Motor neuron (in vitro differentiated cells): ENCODE measurements around the gene AOPEP. TPM values are rescaled to one million over a fixed set of nuclear protein-coding genes. Genes with fewer than 3 reads are reported as not detected.
A peak's percentile ranks its signal among the peaks of the same experiment; 100 is the strongest.

Experiments
- ATAC-seq, 8 experiments: fragments of 200-7000 bp; cut with Tn5 transposase; replicated peaks in 6 of 8; 2 replicates each; pipeline ENCODE4 v1.8.0; 2021; ENCODE audit warnings: mild to moderate bottlenecking in 8 of 8, moderate library complexity in 8 of 8
- H3K27ac ChIP-seq, 2 donors: fragments of 250-450 bp; sonication (Bioruptor Pico); 2 replicates each; pipeline ENCODE4 v1.9.0; 2021; ENCODE audit warnings: antibody characterized with exemption in 2 of 2, mild to moderate bottlenecking in 2 of 2, moderate library complexity in 1 of 2
- H3K4me1 ChIP-seq, 2 donors: fragments of 250-450 bp; sonication (Bioruptor Pico); replicated peaks in 1 of 2; 2 replicates each; pipeline ENCODE4 v1.6.1; 2021; ENCODE audit warnings: antibody characterized with exemption in 2 of 2, mild to moderate bottlenecking in 2 of 2, moderate library complexity in 1 of 2
- H3K4me3 ChIP-seq, 5 donors: fragments of 250-450 bp; sonication (Bioruptor Pico); 2 replicates each; pipeline ENCODE4 v1.9.0; 2021; ENCODE audit warnings: antibody characterized with exemption in 5 of 5, mild to moderate bottlenecking in 5 of 5, moderate library complexity in 4 of 5
- WGBS, 10 experiments: fragments of 450-650 bp; shearing (Covaris generic); methylation state at CpG; one replicate each; pipeline ENCODE4 v1.0.0; 2022; 5-methylcytosine and 5-hydroxymethylcytosine counted together
- in situ Hi-C, 9 experiments: fragments of 400-800 bp; cut with MboI; loops; one replicate each; pipeline ENCODE4 v1.15.0; 2021; ENCODE audit warnings: low sequenced_read_pairs in 9 of 9, low pct_unique_long_range_greater_than_20kb in 2 of 9; ENCODE audit not compliant: unreplicated experiment in 9 of 9
- total RNA-seq, 8 experiments: library from RNA; unstranded; fragments of 300-600 nt; gene quantifications; 2 replicates each; pipeline versions ENCODE4 v1.2.3 to v1.2.4, GENCODE V29; 2022

The AOPEP gene, protein sequence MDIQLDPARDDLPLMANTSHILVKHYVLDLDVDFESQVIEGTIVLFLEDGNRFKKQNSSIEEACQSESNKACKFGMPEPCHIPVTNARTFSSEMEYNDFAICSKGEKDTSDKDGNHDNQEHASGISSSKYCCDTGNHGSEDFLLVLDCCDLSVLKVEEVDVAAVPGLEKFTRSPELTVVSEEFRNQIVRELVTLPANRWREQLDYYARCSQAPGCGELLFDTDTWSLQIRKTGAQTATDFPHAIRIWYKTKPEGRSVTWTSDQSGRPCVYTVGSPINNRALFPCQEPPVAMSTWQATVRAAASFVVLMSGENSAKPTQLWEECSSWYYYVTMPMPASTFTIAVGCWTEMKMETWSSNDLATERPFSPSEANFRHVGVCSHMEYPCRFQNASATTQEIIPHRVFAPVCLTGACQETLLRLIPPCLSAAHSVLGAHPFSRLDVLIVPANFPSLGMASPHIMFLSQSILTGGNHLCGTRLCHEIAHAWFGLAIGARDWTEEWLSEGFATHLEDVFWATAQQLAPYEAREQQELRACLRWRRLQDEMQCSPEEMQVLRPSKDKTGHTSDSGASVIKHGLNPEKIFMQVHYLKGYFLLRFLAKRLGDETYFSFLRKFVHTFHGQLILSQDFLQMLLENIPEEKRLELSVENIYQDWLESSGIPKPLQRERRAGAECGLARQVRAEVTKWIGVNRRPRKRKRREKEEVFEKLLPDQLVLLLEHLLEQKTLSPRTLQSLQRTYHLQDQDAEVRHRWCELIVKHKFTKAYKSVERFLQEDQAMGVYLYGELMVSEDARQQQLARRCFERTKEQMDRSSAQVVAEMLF
- total RNA-seq = 100 to 1,000 TPM in 1 of 8 experiments, 10 to 100 TPM in 4, 1 to 10 TPM in 3; 8.0 to 152 (median 16.8) TPM

DNA sequence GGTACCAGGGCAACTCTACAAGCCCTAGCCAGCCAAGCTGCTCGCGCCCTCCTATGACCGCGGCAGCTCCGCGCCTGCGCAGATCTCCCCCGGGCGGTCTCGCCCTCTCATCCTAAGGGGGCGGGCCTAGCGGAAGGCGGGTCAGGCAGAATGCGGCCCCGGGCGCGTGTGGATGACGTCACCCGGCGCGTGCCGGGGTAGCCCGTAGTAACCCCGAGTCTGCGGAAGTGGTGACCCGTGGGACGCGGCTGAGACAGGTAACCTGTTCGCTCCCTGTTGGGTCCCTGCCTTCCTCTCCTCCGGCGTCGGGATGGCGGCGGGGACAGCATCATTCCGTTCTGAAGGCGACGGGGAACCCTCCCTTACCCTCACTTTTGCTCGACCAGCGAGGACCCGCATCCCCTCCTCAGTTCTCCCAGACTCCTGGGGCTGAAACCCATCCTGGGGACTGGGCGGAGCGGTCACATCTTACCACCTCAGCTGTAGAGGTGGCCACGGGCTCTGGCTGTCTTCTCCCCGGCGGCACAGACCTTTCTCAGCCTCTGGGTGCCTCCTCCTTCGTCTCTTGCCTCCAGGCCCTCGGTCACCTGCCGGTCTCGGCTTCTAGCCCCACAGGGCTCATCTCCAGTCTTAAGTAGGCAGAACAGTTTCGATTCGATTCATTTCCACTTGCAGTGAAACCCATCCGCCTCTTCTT lies at the start of gene AOPEP:
Gene AOPEP (plus strand): TSS at position 205 of the 697 bp plus-strand sequence. CDS start 33,085 bp downstream, outside the sequence.
- 0 to 2% (median 0%) methylated on average over 1 to 24 of the region's 52 CpGs; no CpG with 5 or more reads in 2 of the 10 experiments for WGBS, 10 experiments
- in situ Hi-C loops = no loop called here
- peak; percentile 94 to 99 (median 98) for ATAC-seq

DNA sequence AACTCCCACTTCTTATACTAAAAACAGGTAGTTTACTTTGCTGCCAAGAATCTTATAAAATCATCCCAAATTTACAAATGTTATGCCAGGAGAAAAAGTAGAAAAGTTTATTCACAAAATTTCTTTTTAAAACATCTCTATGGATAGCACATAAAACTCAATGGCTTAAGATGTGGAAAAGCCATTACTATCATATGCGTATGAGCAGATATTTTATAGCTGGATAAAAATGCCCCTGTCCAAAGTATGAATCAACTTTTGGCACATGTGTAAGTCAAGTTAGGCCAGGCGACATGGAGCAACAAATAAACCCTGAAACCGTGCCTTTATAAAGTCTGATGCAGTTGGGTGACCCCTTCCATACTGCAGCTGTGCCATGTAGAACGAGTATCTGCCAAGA lies 48.6 kb upstream of the AOPEP start:
- peaks cover 0 to 8% of the 10 kb centered on the region in 2 donors for H3K4me1 ChIP-seq
- in situ Hi-C loops = loop anchor here in 3 of 9 experiments (10.0 to 25.0 kb wide), 3 partner anchors 447 to 1634 kb away; partner anchors contain the start of gene HSD17B3 (in 1 of the 3)
- WGBS, 10 experiments = 50 to 100% (median 84%) methylated on average over 1 to 4 of the region's 4 CpGs; no CpG with 5 or more reads in 2 of the 10 experiments
- no peak for ATAC-seq
- no peak overlapping the region for H3K4me3 ChIP-seq
- H3K27ac ChIP-seq = no peak overlapping the region

More for the DNA sequence above, at the start of gene AOPEP:
- H3K4me1 ChIP-seq = peaks cover 0 to 6% of the 10 kb centered on the region in 2 donors
- H3K4me3 ChIP-seq = peak within 1 kb of the TSS; percentile 49 to 89 (median 77)
- H3K27ac ChIP-seq = peak within 1 kb of the TSS; percentile 54 to 76

DNA sequence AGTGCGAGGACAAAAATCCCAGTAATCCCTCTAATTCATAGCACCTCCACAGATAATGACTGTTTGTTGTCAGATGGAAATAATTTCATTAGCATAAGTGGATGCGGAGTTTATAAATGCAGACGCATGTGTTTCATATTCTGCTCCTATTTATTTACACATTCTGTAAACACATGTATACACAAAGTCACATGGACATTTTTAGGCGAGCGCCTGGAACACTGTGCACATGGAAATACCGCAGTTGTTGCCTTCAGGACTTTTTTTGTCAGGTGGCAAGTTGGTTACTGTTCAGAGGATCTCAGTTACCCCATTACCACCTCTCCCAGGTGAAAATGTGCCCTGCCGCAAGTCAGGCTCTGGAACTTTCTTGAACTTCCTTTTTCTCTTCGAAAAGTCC lies 46.9 kb upstream of the AOPEP start:
- WGBS, 10 experiments = 14 to 94% (median 89%) methylated on average over 1 to 8 of the region's 8 CpGs
- Histone ChIP-seq H3K4me3 (no peak overlapping the region), H3K27ac (no peak overlapping the region), H3K4me1 (no peaks in the 10 kb centered on the region)
- in situ Hi-C loops = loop anchor here in 3 of 9 experiments (10.0 to 25.0 kb wide), 3 partner anchors 445 to 1633 kb away; partner anchors contain the start of gene HSD17B3 (in 1 of the 3)
- ATAC-seq = peak in 2 of 8 experiments; percentile 28 to 51

DNA sequence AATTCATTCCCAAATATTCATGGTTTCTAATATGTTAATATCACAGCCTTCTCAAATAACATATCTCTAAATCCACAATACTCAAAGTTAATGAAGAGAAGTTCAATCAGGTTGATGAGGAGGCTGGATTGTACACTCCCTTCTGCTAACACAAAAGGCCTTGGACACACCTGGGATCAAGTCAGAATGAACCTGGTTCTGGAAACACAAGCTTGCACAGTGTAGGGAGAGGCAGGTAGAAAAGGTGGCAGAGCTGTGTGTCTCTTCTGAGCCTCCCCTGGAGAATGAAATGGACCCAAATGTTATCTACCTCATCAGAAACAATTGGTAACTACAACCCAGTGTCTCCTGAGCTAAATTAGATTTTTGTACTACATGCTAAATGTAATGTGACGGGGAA lies 46.5 kb upstream of the AOPEP start:
- Histone ChIP-seq H3K27ac (no peak overlapping the region), H3K4me1 (no peaks in the 10 kb centered on the region), H3K4me3 (no peak overlapping the region)
- 67 to 100% (median 100%) methylated on average over 1 of the region's 1 CpG; no CpG with 5 or more reads in 4 of the 10 experiments for WGBS, 10 experiments
- in situ Hi-C loops = loop anchor here in 4 of 9 experiments (10.0 to 25.0 kb wide), 4 partner anchors 445 to 1632 kb away; partner anchors contain the start of gene HSD17B3 (in 1 of the 4)
- ATAC-seq = no peak

DNA sequence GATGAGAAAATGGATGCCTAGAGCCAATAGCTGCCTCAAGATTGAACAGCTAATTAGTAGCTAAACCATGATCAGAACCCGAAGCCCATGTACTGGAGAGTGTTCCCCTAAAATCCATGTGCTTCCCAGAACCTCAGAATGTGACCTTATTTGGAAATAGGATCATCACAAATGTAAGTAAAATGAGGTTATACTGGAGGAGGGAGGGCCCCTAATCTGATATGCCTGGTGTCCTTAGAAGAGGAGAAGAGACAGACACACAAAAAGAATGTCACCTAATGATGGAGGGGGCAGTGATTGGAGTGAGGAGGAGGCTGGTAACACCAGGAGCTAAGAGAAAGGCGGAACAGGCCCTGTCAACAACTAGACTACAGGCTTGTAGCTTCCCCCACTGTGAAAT lies 45.9 kb upstream of the AOPEP start:
- no peak overlapping the region for H3K4me3 ChIP-seq
- no peak for ATAC-seq
- WGBS, 10 experiments = 0 to 100% (median 29%) methylated on average over 1 to 2 of the region's 2 CpGs; no CpG with 5 or more reads in 3 of the 10 experiments
- no peak overlapping the region for H3K27ac ChIP-seq
- in situ Hi-C loops = loop anchor here in 4 of 9 experiments (10.0 to 25.0 kb wide), 4 partner anchors 444 to 1632 kb away; partner anchors contain the start of gene HSD17B3 (in 1 of the 4)
- no peaks in the 10 kb centered on the region for H3K4me1 ChIP-seq

DNA sequence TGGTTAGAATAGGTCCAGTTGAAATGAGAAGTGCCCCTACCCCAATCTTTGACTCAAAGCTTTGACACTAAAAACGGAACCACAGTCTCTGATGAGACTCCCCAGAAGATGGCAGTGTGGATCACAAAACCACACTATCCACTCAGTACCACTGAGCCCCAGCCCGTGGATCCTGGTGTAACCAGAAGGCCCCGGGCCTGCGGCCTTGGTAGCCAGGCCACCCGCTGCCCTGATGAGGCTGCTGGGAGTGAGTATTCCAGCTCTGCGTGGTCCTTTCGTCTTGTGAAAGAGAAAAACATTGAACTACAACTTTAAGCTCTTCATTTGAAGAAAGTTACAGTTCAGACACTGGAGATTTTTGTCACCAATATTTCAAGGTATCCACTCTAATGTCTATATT lies 45.0 kb upstream of the AOPEP start:
- in situ Hi-C loops = loop anchor here in 4 of 9 experiments (10.0 to 25.0 kb wide), 4 partner anchors 443 to 1631 kb away; partner anchors contain the start of gene HSD17B3 (in 1 of the 4)

DNA sequence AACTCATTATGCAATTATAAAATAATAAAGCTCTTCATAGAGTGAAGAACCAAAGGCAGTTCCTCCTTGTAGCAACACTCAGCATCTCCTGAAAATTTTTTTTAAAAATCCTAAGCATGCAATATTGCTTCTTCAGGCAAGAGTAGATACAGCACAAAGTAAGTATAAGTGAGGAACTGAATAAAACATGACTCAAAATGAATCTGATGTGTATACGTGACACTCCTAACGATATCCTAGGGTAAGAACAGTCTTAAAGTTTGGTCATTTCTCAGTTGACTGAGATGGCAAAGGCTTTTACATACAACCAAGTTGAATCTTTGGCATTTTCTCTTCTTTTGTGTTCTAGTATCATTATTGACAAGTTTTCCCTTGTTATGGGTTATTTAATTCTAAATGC lies 41.1 kb upstream of the AOPEP start:
- in situ Hi-C loops = loop anchor here in 4 of 9 experiments (10.0 to 25.0 kb wide), 4 partner anchors 439 to 1627 kb away; partner anchors contain the start of gene HSD17B3 (in 1 of the 4)

More for the DNA sequence above, 45.0 kb upstream of the AOPEP start:
- no peak overlapping the region for H3K4me3 ChIP-seq
- ATAC-seq = peak; percentile 93 to 100 (median 98)
- no peaks in the 10 kb centered on the region for H3K4me1 ChIP-seq
- H3K27ac ChIP-seq = no peak overlapping the region
- 0 to 57% (median 21%) methylated on average over 2 to 6 of the region's 7 CpGs; no CpG with 5 or more reads in 4 of the 10 experiments for WGBS, 10 experiments

DNA sequence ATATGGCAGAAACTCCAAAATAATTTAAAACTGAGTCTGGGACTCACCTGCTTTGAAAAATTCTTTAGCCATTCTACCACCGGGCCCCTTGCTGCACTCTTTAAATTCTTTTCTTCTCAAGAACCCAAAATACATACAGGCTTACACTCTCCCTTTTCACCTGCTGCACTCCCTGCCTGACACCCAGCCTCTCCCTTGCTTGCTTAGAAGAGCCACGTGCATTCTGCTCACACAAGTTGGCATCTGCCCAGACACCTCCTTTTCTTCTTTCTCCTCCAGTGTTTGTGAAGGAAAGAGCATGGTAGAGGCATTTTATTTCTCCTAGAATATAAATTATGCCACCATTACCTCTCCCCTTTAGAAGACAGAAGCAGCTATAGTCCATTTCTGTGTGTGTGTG lies 39.0 kb upstream of the AOPEP start:
- Histone ChIP-seq H3K27ac (no peak overlapping the region), H3K4me3 (no peak overlapping the region)
- ATAC-seq = no peak

More for the DNA sequence above, 41.1 kb upstream of the AOPEP start:
- ATAC-seq = no peak
- 57 to 100% (median 90%) methylated on average over 2 of the region's 2 CpGs; no CpG with 5 or more reads in 2 of the 10 experiments for WGBS, 10 experiments
- Histone ChIP-seq H3K4me1 (no peaks in the 10 kb centered on the region), H3K4me3 (no peak overlapping the region), H3K27ac (no peak overlapping the region)

DNA sequence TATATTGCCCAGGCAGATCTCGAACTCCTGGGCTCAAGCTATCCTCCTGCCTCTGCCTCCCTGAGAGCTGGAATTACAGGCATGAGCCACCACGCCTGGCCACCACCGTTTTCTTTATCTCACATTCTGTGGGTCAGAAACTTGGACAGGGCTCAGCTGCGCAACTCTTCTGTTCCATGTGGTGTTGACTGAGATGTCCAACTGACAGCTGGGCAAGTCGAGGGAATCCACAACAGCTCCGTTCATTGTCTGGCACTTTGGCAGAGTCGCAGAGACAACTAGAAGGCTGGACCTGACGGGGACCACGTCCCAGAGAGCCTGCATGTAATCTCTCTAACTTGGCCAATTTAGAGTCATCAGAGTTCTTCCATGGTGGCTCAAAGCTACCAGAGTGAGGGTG lies 36.2 kb upstream of the AOPEP start:
- Histone ChIP-seq H3K27ac (no peak overlapping the region), H3K4me3 (no peak overlapping the region), H3K4me1 (peaks cover 6 to 12% of the 10 kb centered on the region in 2 donors)
- WGBS, 10 experiments = 33 to 100% (median 82%) methylated on average over 1 to 5 of the region's 9 CpGs; no CpG with 5 or more reads in 2 of the 10 experiments
- in situ Hi-C loops = loop anchor here in 2 of 9 experiments (25.0 kb wide), 2 partner anchors 447 to 1622 kb away; partner anchors contain the start of gene HSD17B3 (in 1 of the 2)
- no peak for ATAC-seq

More for the DNA sequence above, 39.0 kb upstream of the AOPEP start:
- 0 to 100% (median 60%) methylated on average over 1 to 2 of the region's 2 CpGs; no CpG with 5 or more reads in 1 of the 10 experiments for WGBS, 10 experiments
- in situ Hi-C loops = loop anchor here in 4 of 9 experiments (10.0 to 25.0 kb wide), 4 partner anchors 437 to 1625 kb away; partner anchors contain the start of gene HSD17B3 (in 1 of the 4)
- no peaks in the 10 kb centered on the region for H3K4me1 ChIP-seq

DNA sequence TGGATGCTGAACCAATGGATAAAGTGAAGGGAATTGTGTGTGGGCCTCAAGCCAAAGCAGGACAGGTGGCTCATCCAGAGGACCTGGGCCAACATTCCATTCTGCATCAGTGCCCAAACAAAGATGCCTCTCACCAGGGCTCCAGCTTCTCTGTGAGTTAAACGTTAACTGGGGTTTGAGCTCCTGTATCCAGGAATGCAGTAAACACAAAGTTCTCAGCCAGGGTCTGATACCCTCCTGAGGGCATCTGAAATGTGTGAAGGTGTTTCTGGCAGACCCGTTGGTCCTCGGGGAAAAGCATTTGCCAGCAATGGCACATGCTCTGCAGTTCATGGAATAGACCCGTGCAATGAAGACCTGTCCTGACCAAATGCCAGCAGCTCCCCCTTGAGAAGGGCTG lies 33.9 kb upstream of the AOPEP start:
- no peak overlapping the region for H3K4me3 ChIP-seq
- no peak for ATAC-seq
- H3K4me1 ChIP-seq = peaks cover 6 to 12% of the 10 kb centered on the region in 2 donors
- WGBS, 10 experiments = 33 to 80% (median 55%) methylated on average over 1 of the region's 4 CpGs; no CpG with 5 or more reads in 6 of the 10 experiments
- in situ Hi-C loops = loop anchor here in 2 of 9 experiments (25.0 kb wide), 2 partner anchors 445 to 1620 kb away; partner anchors contain the start of gene HSD17B3 (in 1 of the 2)
- no peak overlapping the region for H3K27ac ChIP-seq

DNA sequence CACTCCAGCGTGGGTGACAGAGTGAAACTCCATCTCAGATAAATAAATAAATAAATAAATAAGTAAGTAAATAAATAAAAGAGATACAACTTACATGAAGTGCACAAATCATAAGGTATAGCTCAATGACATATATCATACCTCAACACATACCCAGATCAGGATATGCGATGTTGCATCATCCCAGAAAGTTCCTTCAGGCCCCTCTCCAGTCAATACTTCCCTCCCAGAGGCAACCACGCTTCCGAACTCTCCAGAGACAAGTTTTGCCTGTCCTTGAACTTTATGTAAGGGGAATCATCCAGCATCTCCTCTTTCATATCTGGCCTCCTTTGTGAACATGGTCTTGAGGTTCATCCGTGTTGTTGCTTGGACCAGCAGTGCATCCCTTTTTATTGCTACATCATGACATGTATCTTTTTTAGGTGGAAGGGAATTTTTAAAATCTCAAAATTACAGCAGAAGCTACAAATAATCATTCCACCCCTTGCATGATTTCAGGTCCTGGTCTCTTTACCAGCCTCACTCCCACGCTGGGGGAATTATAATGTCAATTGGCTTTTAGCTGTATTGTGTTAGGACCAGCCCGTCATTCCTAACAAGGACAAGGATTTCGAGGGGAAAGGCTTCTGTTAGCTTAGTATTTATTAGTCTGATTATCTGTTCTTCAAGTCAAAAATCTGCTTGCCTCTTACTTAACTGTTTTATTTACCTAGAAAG lies 32.9 kb upstream of the AOPEP start:
- peak in 5 of 8 experiments; percentile 21 to 50 (median 37) for ATAC-seq
- Histone ChIP-seq H3K4me1 (peaks cover 10 to 15% of the 10 kb centered on the region in 2 donors), H3K4me3 (no peak overlapping the region), H3K27ac (no peak overlapping the region)
- in situ Hi-C loops = loop anchor here in 2 of 9 experiments (25.0 kb wide), 2 partner anchors 444 to 1619 kb away; partner anchors contain the start of gene HSD17B3 (in 1 of the 2)
- WGBS, 10 experiments = 40 to 93% (median 64%) methylated on average over 2 to 8 of the region's 8 CpGs
